Stomach (tissue), 9 donors: ENCODE measurements around the gene IFNGR1. TPM values are rescaled to one million over a fixed set of nuclear protein-coding genes. Genes with fewer than 3 reads are reported as not detected.

Source experiments
- DNase-seq, 2 donors: peaks; one replicate each; pipeline versions ENCODE4 v3.0.0 to v3.0.0-alpha.2; 2013 to 2019
- H3K27ac ChIP-seq, 5 donors: fragments of 200-600 bp in 4 of 5; sonication (generic) in 4 of 5; one replicate each; pipeline ENCODE4 v1.5.1; 2013 to 2019; ENCODE audit warnings: mild to moderate bottlenecking in 1 of 5, moderate library complexity in 1 of 5
- H3K27me3 ChIP-seq, 3 donors: fragments of 200-600 bp; sonication (generic); one replicate each; pipeline ENCODE4 v1.5.1; 2017 to 2019; ENCODE audit warnings: mixed run types in 1 of 3
- H3K36me3 ChIP-seq, 4 donors: fragments of 200-600 bp; sonication (generic); 1 replicate in 3 of 4; 2 replicates in 1 of 4; pipeline ENCODE4 v1.5.1; 2016 to 2019
- H3K4me1 ChIP-seq, 4 donors: fragments of 200-600 bp; sonication (generic); one replicate each; pipeline ENCODE4 v1.5.1; 2016 to 2019
- H3K4me3 ChIP-seq, 4 donors: fragments of 200-600 bp; sonication (generic) in 3 of 4; one replicate each; pipeline ENCODE4 v1.5.1; 2016 to 2019; ENCODE audit warnings: mild to moderate bottlenecking in 1 of 4
- H3K9me3 ChIP-seq, 4 donors: fragments of 200-600 bp; sonication (generic); one replicate each; pipeline ENCODE4 v1.5.1; 2016 to 2019
- EP300 ChIP-seq: sonication (generic); formaldehyde crosslinking; IDR thresholded peaks from one replicate; pipeline ENCODE4 v1.6.1; 2017; ENCODE audit warnings: antibody characterized with exemption
- POLR2A ChIP-seq, 4 donors: fragments of 450-650 bp; IDR thresholded peaks; one replicate each; pipeline ENCODE4 v1.6.1; 2016; ENCODE audit warnings: antibody characterized with exemption in 4 of 4, control low read depth in 2 of 4, mild to moderate bottlenecking in 1 of 4, moderate library complexity in 1 of 4
- POLR2AphosphoS5 ChIP-seq, 3 donors: sonication (generic); formaldehyde crosslinking; IDR thresholded peaks; one replicate each; pipeline ENCODE4 v1.6.1; 2016; ENCODE audit warnings: antibody characterized with exemption in 3 of 3
- WGBS, 5 donors: extraction: QIAGEN DNeasy Blood & Tissue Kit in 3 of 5; methylation state at CpG; one replicate each; pipeline versions ENCODE4 v1.1.5 to v1.1.7; 2013 to 2018; 5-methylcytosine and 5-hydroxymethylcytosine counted together
- intact Hi-C: fragments of 100-400 bp; cut with DNase I; formaldehyde crosslinking; loops from one replicate; pipeline ENCODE4 v1.15.1; 2023; ENCODE audit warnings: low total_unique reads
- polyA plus RNA-seq, 3 donors: library from polyadenylated mRNA; stranded (reverse); fragments of 200-250 nt; gene quantifications; one replicate each; pipeline ENCODE4 v1.2.3, GENCODE V29; 2013
- total RNA-seq, 5 donors: library from RNA; depleted of rRNA; stranded (reverse); fragments of >200 nt; gene quantifications; one replicate each; pipeline versions ENCODE4 v1.1.0 to v1.2.3, GENCODE V29; 2014 to 2016
- TF ChIP-seq, protein P1 (sequence below), 7 experiments: fragments of 450-650 bp in 4 of 7; fragments of 200-600 bp in 3 of 7; sonication (generic) in 3 of 7; IDR thresholded peaks; one replicate each; pipeline ENCODE4 v1.5.1; 2016 to 2019; ENCODE audit warnings: antibody characterized with exemption in 7 of 7, control low read depth in 2 of 7, mild to moderate bottlenecking in 1 of 7
- donor health status: healthy with polysubstance abuse.
- donor health status: Bipolar disorder and iron deficiency.
- donor health status: healthy.

Gene IFNGR1
- total and polyA plus RNA-seq, 8 donors, result 1.2 to 122 (median 30.0) TPM

DNA sequence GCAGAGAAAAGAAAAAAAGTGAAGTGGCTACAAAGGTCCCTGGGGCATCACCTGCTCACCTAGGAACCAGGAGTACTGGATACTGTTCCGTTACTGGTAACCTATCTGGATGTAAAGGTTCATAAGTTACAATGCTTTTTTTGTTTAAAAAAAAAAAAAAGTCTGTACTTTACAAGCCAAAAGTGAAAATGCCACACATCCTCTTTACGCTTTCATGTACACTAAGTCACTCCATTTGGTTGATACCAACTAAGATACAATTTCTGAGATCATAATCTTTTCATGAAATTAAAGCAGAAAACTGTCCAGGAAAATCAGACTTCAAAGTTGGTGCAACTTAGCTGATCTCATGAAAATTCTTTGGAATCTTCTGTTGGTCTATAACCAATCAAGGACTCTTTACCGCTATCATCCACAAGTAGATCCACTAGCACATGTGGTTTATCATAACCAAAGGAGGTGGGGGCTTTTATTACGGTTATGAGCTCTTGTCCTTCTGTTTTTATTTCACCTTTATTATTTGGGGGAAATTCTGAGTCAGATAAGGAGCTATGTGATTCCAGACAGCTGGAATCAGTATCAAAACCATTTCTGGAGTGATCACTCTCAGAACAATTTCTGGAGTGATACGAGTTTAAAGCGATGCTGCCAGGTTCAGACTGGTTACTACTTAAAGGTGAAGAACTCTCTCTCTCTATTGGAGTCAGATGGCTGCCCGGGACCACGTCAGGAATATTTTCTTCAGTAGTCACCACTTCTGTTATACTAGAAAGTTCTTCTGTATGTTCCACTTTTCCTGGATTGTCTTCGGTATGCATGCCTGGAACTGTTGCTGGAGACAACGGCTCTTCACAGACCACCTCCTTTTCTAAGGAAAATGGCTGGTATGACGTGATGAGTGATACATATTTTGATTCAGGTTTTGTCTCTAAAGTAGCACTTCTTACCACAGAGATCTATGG lies 21.2 kb downstream of the IFNGR1 start:
- peaks cover 29 to 62% (median 57%) of the 10 kb centered on the region in 4 donors for H3K36me3 ChIP-seq
- intact Hi-C loops, result no loop called here
- H3K27ac ChIP-seq, result no peak overlapping the region
- H3K4me1 ChIP-seq, result no peaks in the 10 kb centered on the region
- 92 to 97% (median 96%) methylated on average over 11 of the region's 11 CpGs for WGBS, 5 donors
- no peak for DNase-seq
- no peaks in the 10 kb centered on the region for H3K27me3 ChIP-seq
- TF ChIP-seq, protein P1, sequence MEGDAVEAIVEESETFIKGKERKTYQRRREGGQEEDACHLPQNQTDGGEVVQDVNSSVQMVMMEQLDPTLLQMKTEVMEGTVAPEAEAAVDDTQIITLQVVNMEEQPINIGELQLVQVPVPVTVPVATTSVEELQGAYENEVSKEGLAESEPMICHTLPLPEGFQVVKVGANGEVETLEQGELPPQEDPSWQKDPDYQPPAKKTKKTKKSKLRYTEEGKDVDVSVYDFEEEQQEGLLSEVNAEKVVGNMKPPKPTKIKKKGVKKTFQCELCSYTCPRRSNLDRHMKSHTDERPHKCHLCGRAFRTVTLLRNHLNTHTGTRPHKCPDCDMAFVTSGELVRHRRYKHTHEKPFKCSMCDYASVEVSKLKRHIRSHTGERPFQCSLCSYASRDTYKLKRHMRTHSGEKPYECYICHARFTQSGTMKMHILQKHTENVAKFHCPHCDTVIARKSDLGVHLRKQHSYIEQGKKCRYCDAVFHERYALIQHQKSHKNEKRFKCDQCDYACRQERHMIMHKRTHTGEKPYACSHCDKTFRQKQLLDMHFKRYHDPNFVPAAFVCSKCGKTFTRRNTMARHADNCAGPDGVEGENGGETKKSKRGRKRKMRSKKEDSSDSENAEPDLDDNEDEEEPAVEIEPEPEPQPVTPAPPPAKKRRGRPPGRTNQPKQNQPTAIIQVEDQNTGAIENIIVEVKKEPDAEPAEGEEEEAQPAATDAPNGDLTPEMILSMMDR (IDR thresholded peaks at IDR 0.05), result no peak
- TF ChIP-seq EP300 (no peak), POLR2AphosphoS5 (IDR thresholded peaks at IDR 0.05) (no peak), POLR2A (IDR thresholded peaks at IDR 0.05) (no peak)
- no peak overlapping the region for H3K4me3 ChIP-seq
- no peaks in the 10 kb centered on the region for H3K9me3 ChIP-seq

DNA sequence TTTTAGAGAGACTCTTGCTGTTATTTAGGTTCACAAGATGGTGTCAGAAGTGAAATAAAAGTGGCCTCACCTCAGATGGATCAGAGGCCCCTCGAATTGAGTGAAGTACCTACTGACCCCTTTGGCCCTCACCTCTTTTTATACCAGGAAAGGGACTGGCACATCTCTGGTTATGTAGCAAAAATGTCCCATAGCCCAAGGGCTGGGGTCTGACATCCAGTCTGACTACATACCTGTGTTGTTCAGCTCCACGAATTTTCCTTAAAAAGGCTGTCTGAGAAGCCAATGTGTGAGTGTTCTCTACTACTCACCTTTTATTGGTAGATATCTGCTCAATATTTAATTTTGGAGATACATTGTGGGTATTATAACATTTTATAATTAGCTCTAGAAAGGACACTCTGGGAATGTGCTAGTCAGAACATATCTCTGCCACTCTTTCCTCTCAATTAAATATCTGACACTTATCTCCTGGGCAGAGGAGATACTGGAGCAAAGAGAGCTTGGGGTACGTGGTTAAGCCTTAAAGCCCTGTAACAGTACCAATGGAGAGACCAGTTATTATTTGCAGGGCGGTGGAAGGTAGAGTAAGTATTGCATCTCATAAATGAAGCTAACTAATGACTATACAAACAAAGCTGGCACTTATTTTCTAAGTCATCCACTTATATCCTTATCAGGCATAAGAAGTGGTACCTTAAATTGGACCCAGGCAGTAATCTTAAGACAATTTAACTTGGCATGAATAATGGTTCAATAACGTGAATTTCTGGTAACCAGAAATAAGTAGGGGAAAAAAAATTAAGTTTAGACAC lies 25.7 kb downstream of the IFNGR1 start:
- no peaks in the 10 kb centered on the region for H3K27me3 ChIP-seq
- no peak overlapping the region for H3K4me3 ChIP-seq
- intact Hi-C loops, result no loop called here
- H3K27ac ChIP-seq, result no peak overlapping the region
- peaks cover 0 to 11% (median 0%) of the 10 kb centered on the region in 4 donors for H3K9me3 ChIP-seq
- H3K4me1 ChIP-seq, result no peaks in the 10 kb centered on the region
- H3K36me3 ChIP-seq, result peaks cover 10 to 22% (median 16%) of the 10 kb centered on the region in 4 donors
- no peak for DNase-seq
- TF ChIP-seq, protein P1 (IDR thresholded peaks at IDR 0.05), result no peak
- TF ChIP-seq EP300 (no peak), POLR2AphosphoS5 (IDR thresholded peaks at IDR 0.05) (no peak), POLR2A (IDR thresholded peaks at IDR 0.05) (no peak)
- 63 to 72% (median 67%) methylated on average over 5 of the region's 5 CpGs for WGBS, 5 donors

DNA sequence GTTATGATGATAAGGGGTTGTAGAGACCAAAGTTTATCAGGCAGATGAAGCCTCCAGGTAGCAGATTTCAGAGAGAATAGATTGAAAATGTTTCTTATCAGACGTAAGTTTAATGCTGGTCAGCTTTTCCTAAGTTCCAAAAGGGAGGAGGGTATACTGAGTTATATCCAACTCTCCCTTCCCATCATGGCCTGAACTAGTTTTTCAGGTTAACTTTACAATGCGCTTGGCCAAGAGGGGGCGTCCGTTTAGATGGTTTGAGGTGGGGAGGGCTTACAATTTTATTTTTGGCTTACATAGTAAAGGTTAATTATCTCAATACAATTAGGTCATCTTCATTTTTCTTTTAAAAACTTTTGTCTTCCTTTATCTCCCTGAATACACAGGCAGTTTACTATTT lies 26.4 kb downstream of the IFNGR1 start:
- Histone ChIP-seq H3K9me3 (peaks cover 0 to 14% (median 2%) of the 10 kb centered on the region in 4 donors), H3K4me3 (no peak overlapping the region), H3K4me1 (no peaks in the 10 kb centered on the region), H3K36me3 (peaks cover 4 to 15% (median 10%) of the 10 kb centered on the region in 4 donors), H3K27ac (no peak overlapping the region), H3K27me3 (no peaks in the 10 kb centered on the region)
- intact Hi-C loops, result no loop called here
- WGBS, 5 donors, result 74 to 84% (median 82%) methylated on average over 4 of the region's 4 CpGs
- DNase-seq, result no peak
- TF ChIP-seq, protein P1 (IDR thresholded peaks at IDR 0.05), result no peak
- no peak for TF ChIP-seq POLR2AphosphoS5 (IDR thresholded peaks at IDR 0.05)
- TF ChIP-seq EP300, result no peak
- TF ChIP-seq POLR2A (IDR thresholded peaks at IDR 0.05), result no peak

- H3K27me3 ChIP-seq, result no peaks in the 10 kb centered on the region
- TF ChIP-seq POLR2AphosphoS5 (IDR thresholded peaks at IDR 0.05) (no peak), EP300 (no peak), POLR2A (IDR thresholded peaks at IDR 0.05) (no peak)
- TF ChIP-seq, protein P1 (IDR thresholded peaks at IDR 0.05), result no peak
- WGBS, 5 donors, result 73 to 86% (median 76%) methylated on average over 1 of the region's 1 CpG
- intact Hi-C loops, result no loop called here
- peaks cover 0 to 4% (median 0%) of the 10 kb centered on the region in 4 donors for H3K36me3 ChIP-seq
- peak in 1 of 2 donors; percentile 13 for DNase-seq
- H3K4me3 ChIP-seq, result no peak overlapping the region
- no peak overlapping the region for H3K27ac ChIP-seq
- H3K9me3 ChIP-seq, result peaks cover 0 to 14% (median 2%) of the 10 kb centered on the region in 4 donors
- no peaks in the 10 kb centered on the region for H3K4me1 ChIP-seq
These were observed 27.5 kb downstream of the IFNGR1 start for GRCh38 chr6:137191670-137192069.
